SJSA1 (cell line): ENCODE data around the gene GPRC5B. TPM values are rescaled to one million over a fixed set of nuclear protein-coding genes. Genes with fewer than 3 reads are reported as not detected.
A peak's percentile ranks its signal among the peaks of the same experiment; 100 is the strongest.

Source experiments
- DNase-seq, 2 experiments: peaks; one replicate each; pipeline ENCODE4 v3.0.0-alpha.2; 2015 to 2020; ENCODE audit warnings: low spot score in 2 of 2, low read depth in 1 of 2
- H3K27ac ChIP-seq: fragments of 250-450 bp; sonication (Bioruptor Pico); 2 replicates; pipeline ENCODE4 v1.5.1; 2020; ENCODE audit warnings: mild to moderate bottlenecking, moderate library complexity
- H3K27me3 ChIP-seq: fragments of 250-450 bp; sonication (Bioruptor Pico); replicated peaks from 2 replicates; pipeline ENCODE4 v1.5.1; 2020; ENCODE audit warnings: mild to moderate bottlenecking, moderate library complexity
- H3K36me3 ChIP-seq: fragments of 250-450 bp; sonication (Bioruptor Pico); 2 replicates; pipeline ENCODE4 v1.5.1; 2020; ENCODE audit warnings: mild to moderate bottlenecking
- H3K4me1 ChIP-seq: fragments of 250-450 bp; sonication (Bioruptor Pico); replicated peaks from 2 replicates; pipeline ENCODE4 v1.6.1; 2021; ENCODE audit warnings: mild to moderate bottlenecking
- H3K4me3 ChIP-seq: fragments of 250-450 bp; sonication (Bioruptor Pico); 2 replicates; pipeline ENCODE4 v1.5.1; 2020; ENCODE audit warnings: mild to moderate bottlenecking
- H3K9me3 ChIP-seq: fragments of 250-450 bp; sonication (Bioruptor Pico); replicated peaks from 2 replicates; pipeline ENCODE4 v1.5.1; 2020; ENCODE audit warnings: mild to moderate bottlenecking
- total RNA-seq: library from RNA; depleted of rRNA; stranded (reverse); fragments of >200 nt; shearing (Covaris generic); gene quantifications from 2 replicates; pipeline ENCODE4 v1.2.3, GENCODE V29; 2014

The GPRC5B gene
- total RNA-seq, 1 experiment from 2014 or later = 12.1 TPM

DNA sequence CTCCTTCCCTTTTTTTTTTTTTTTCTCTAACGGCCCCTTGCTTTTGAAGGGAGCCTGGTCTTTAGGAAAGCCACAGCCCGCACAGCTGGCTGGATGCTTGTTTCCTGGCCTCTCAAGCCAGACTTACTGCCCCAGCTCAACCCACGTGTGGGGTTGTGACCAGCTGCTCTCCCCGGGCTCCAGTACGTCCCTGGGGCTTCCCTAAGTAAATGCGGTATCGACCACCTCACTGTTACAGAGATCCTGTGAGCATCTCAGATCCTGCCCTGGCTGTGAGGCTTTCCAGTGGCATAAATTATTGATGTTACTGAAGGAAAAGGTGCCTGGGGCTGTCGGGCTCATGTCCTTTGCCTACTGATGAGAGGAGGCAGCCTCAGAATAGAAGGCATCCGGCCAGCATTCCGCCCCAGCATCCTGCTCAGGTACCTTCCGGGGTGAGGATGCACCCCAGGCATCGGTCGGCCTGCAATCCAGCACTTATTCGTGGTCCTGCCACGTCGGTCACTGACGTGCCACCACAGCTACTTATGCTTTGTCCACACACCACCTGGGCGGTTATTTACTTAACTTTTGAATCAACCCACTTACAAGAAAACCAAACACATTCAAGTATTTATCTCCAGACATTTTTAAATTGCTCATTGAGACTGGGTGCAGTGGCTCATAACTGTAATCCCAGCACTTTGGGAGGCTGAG, 9.6 kb downstream of the GPRC5B start:
- Histone ChIP-seq H3K27ac (no peak overlapping the region), H3K27me3 (no peaks in the 10 kb centered on the region), H3K4me3 (no peak overlapping the region), H3K36me3 (peaks cover 10% of the 10 kb centered on the region), H3K4me1 (no peaks in the 10 kb centered on the region), H3K9me3 (no peaks in the 10 kb centered on the region)
- no peak for DNase-seq

DNA sequence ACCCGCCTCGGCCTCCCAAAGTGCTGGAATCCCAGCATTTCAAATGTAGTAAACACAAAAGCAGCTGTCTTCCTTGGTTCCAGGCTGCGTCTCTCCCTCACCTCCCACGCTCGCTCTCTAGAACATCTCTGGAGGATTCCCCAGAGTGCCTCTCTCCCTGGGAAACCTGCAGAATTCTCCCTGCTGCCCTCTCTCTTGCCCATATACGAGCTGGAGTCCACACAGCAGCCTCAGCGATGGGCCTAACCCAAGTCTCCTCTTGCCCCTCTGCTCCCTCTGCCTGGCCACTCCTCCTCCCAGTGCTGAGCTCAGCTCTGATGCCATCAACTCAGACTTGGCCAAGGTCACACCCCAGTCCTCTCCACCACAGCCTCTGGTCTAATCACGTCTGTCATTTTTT, 10.6 kb downstream of the GPRC5B start:
- Histone ChIP-seq H3K4me3 (no peak overlapping the region), H3K36me3 (peaks cover 12% of the 10 kb centered on the region), H3K27me3 (no peaks in the 10 kb centered on the region), H3K9me3 (no peaks in the 10 kb centered on the region), H3K4me1 (no peaks in the 10 kb centered on the region), H3K27ac (no peak overlapping the region)
- DNase-seq = no peak

DNA sequence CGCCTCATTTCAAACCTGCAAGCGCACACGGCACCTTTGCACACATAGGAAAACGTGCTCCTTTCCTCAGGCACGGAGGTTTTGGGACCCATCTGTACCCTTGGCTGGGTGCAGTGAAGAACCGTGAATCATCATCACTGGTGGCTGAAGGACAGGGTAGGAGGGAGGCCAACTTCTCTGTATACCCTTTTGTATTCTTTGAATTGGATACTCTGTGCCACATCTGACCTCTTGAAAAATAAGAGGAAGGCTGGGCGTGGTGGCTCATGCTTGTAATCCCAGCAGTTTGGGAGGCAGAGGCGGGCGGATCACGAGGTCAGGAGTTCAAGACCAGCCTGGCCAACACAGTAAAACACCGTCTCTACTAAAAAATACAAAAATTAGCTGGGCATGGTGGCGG, 11.7 kb downstream of the GPRC5B start:
- H3K27me3 ChIP-seq = no peaks in the 10 kb centered on the region
- no peak overlapping the region for H3K4me3 ChIP-seq

DNA sequence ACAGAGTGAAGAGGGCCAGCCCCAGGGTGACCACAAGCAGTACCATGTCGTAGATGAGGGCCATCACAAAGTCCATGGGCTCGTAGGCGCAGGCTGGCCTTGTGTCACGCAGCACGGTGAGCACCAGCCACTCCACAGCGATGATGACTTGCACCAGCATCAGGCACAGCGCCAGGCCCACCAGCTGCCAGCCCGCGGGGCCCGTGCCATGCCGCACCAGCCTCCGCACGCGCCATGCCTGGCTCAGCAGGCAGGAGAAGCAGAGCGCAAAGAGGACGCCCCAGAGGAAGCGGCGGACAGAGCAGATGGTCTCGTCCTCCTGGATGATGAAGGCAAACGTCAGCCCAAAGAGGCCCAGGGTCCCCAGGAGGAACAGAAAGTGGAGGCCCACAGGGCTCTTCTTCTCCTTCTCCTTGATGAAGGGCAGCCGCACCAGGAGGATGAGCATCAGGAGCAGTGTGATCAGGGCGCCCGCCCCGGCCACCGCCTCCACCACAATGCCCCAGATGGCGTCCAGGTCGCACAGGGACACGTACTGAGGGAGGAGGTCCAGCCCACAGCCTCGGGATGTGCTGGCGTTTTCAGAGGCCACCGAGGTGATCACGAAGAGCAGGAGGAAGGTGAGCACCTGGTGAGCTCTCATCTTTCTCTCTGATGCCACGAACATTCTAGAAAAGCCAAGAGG, 12.3 kb downstream of the GPRC5B start:
- Histone ChIP-seq H3K36me3 (peaks cover 17% of the 10 kb centered on the region), H3K27ac (no peak overlapping the region), H3K27me3 (no peaks in the 10 kb centered on the region), H3K4me3 (no peak overlapping the region), H3K4me1 (no peaks in the 10 kb centered on the region), H3K9me3 (no peaks in the 10 kb centered on the region)
- DNase-seq = no peak

More for the DNA sequence above, 11.7 kb downstream of the GPRC5B start:
- Histone ChIP-seq H3K36me3 (peaks cover 12% of the 10 kb centered on the region), H3K4me1 (no peaks in the 10 kb centered on the region), H3K9me3 (no peaks in the 10 kb centered on the region), H3K27ac (no peak overlapping the region)
- no peak for DNase-seq

DNA sequence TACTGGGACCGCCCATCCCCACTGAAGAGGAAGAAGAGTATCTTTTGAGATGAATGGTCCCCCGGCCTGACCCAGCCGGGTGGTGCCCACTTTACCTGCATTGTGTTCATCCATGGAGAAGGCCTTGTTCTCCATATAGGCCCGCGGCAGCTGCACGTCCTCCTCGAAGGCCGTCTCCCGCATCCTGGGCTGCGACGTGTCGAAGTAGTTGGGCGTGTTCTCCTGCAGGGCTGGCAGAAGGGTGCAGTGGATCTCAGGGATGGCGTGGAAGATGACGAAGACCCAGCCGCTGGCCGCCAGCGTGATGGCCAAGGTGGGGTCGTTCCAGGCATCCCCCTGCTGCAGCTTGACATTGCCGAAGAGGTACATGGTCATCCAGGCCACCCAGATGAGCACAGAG, 12.9 kb downstream of the GPRC5B start:
- H3K4me1 ChIP-seq = no peaks in the 10 kb centered on the region
- H3K4me3 ChIP-seq = no peak overlapping the region
- no peaks in the 10 kb centered on the region for H3K9me3 ChIP-seq
- DNase-seq = no peak
- H3K27me3 ChIP-seq = no peaks in the 10 kb centered on the region
- H3K36me3 ChIP-seq = peaks cover 18% of the 10 kb centered on the region
- H3K27ac ChIP-seq = no peak overlapping the region

DNA sequence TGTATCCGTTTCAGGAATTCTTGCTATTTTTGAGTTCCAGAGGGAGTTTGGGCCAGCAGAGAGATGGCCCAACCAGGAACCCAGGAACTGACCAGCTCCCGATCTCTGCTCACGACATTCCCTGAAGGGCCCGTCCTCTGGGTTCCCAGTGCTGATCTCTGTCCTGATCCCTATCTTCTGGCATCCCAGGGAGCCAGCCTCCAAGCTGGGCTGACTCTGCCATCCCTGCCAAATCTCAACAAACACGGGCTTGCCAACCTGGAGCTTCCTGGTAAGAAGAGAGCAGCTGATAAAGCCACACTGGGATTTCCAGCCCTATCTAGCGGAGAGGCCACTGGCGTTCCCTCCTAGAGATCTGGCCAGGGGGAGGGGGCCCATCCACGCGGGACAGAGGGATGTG, 16.2 kb downstream of the GPRC5B start:
- no peak for DNase-seq
- no peak overlapping the region for H3K4me3 ChIP-seq
- peaks cover 21% of the 10 kb centered on the region for H3K36me3 ChIP-seq
- H3K4me1 ChIP-seq = no peaks in the 10 kb centered on the region
- no peaks in the 10 kb centered on the region for H3K27me3 ChIP-seq
- no peak overlapping the region for H3K27ac ChIP-seq
- H3K9me3 ChIP-seq = no peaks in the 10 kb centered on the region

DNA sequence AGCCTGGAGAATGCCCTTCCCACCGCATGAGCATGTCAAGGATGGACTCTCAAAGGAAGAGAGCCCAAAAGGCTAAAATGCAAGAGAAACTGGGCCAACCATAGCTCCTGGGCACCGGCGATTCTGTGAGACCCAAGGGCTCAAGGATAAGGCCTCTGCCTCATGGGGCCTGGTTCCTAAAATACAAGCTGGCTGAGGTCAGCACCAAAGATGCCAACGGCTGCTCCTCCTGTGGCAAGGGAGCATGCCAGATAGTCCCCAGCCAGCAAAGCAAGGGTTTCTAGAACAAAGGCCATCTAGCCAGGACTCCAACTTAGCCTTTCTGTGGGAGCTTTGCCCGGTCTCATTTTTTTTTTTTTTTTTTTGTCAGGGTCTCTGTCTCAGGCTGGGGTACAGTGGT, 20.1 kb downstream of the GPRC5B start:
- H3K27me3 ChIP-seq = no peaks in the 10 kb centered on the region
- peaks cover 15% of the 10 kb centered on the region for H3K36me3 ChIP-seq
- H3K4me3 ChIP-seq = no peak overlapping the region
- H3K27ac ChIP-seq = no peak overlapping the region
- H3K9me3 ChIP-seq = no peaks in the 10 kb centered on the region
- DNase-seq = no peak
- H3K4me1 ChIP-seq = peaks cover 16% of the 10 kb centered on the region

DNA sequence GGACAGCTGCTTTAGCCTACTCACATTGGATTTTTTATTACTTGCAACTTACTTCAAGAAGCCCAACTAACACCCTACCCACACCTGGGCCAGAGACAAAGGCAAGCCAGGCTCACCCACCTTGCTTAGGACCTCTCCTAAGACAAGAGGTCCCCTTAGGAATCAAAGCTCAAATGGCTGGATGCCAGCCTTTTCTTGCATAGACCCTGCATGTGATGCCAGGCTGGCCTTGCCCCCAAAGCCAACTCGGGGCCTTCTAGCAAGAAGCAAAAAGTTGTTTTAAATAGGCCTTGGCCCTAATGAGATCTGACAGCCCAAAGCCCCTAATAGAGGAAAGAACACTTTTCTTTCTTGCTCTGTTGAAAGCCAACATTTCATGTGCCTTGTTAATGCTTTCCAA, 20.7 kb downstream of the GPRC5B start:
- Histone ChIP-seq H3K4me1 (peaks cover 16% of the 10 kb centered on the region), H3K27ac (no peak overlapping the region), H3K36me3 (peaks cover 20% of the 10 kb centered on the region), H3K9me3 (no peaks in the 10 kb centered on the region), H3K4me3 (no peak overlapping the region), H3K27me3 (no peaks in the 10 kb centered on the region)
- DNase-seq = no peak

DNA sequence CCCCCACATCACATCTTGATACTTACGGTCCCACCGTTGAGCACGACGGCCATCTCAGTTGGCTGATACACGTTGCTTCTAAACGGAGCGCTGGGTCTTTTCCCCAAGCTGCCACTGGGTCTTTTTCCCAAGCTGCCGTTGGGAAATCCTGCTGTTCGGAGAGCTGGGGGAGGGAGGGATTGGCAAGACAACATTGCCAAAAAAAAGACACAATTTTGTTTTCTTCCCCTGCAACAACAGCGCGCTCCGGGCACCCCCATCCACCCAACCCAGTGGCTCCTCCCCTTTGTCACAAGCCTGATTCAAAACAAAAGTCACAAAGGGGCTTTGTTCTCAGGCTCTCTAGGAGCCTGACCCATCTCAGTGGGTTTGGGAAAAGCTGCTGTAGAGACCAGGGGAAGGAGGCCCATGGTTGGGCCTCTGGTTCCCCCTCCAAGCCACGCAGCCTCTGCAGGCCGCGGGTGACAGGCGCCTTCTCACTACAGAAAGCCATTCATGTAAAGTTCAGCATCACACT, 22.8 kb downstream of the GPRC5B start:
- no peak overlapping the region for H3K27ac ChIP-seq
- no peak overlapping the region for H3K4me3 ChIP-seq
- H3K9me3 ChIP-seq = no peaks in the 10 kb centered on the region
- peaks cover 16% of the 10 kb centered on the region for H3K4me1 ChIP-seq
- H3K36me3 ChIP-seq = peaks cover 14% of the 10 kb centered on the region
- H3K27me3 ChIP-seq = no peaks in the 10 kb centered on the region
- DNase-seq = no peak

DNA sequence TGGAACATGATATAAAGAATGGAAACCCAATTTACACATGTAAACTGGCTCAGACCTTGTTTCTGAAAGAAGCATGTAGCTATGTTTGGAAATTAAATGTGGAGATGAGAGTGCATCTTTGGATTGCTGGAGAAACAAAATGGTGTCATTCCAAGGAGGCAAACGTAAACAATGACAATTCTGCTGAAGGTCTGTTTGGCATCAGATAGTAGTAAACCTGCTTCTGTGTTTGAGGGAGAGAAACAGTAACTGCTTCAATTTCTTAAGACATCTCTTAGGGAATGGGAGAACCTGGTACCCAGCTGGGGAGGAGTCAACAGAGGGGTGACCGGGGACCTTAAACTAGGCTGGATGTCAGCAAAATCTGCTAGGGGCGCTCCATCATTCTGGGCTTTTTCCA, 23.5 kb downstream of the GPRC5B start:
- H3K36me3 ChIP-seq = peaks cover 17% of the 10 kb centered on the region
- H3K27me3 ChIP-seq = no peaks in the 10 kb centered on the region
- H3K27ac ChIP-seq = 0 out of 2 replicates have a peak overlapping the region, but pooled peaks have one; percentile 65
- no peaks in the 10 kb centered on the region for H3K9me3 ChIP-seq
- H3K4me3 ChIP-seq = no peak overlapping the region
- peaks cover 16% of the 10 kb centered on the region for H3K4me1 ChIP-seq
- DNase-seq = no peak

DNA sequence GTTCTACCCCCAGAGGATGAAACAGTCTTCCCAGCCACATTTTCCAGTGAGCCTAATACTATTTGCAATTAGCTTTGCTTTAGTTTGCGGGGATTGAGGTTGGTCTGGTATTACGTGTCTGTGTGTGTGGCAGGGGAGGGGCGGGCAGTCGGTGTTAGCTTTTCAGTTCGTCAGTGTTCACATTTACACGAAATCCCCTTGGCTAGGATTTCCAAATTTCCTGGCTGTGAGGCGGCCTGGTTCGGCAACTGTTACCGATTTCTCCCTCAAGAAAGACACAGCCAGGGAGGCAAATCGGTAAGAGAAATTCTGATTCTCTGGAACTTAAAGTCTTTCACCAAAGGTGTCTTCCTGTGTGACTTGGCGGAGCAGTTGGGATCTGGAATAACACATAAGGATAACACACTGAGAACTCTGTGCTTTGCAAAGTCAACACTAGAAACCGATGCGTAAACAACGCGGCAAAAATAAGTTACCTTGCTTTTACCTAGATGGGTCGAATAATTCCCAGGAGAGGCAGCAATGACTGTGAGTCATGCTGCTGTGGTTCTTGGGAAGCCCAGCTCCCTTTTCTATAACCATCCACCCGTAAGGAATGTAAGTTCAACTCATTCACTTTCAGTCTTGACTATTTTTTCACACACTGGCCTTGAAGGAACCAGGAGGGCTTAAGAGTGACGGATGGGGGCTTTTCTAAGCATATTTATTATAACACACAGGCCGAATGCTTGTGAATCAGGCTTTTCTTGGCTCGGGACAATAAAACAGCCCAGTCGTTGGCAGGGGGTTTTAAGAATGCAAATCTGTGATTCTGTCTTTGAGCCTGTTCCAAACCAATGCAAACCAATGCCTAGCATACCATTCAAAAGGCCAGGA, 24.2 kb downstream of the GPRC5B start:
- no peaks in the 10 kb centered on the region for H3K27me3 ChIP-seq
- peaks cover 17% of the 10 kb centered on the region for H3K36me3 ChIP-seq
- DNase-seq = peak in 1 of 2 experiments; percentile 67
- H3K4me3 ChIP-seq = no peak overlapping the region
- peaks cover 16% of the 10 kb centered on the region for H3K4me1 ChIP-seq
- peak overlapping the region; percentile 65 for H3K27ac ChIP-seq
- no peaks in the 10 kb centered on the region for H3K9me3 ChIP-seq

DNA sequence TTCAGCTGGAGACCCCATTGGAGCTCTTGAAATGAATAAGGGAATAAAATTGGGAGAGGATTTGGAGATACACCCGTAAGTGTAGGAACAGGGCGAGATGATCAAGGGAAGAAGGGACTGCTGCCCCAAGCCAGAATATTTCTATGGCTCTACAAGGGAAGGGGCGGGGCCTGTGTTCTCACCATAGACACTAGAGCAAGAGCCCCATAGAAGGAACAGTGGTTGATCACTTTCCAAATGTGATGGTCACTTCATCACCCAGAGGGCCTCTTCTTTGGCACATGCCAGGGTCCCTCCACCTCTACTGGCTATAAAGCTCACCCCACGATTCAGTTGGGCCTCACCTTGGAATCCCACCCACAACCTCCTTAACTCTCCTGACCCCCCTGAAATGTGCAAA, 25.0 kb downstream of the GPRC5B start:
- peaks cover 17% of the 10 kb centered on the region for H3K36me3 ChIP-seq
- H3K27ac ChIP-seq = no peak overlapping the region
- no peak overlapping the region for H3K4me3 ChIP-seq
- H3K4me1 ChIP-seq = peaks cover 16% of the 10 kb centered on the region
- DNase-seq = no peak
- no peaks in the 10 kb centered on the region for H3K27me3 ChIP-seq
- no peaks in the 10 kb centered on the region for H3K9me3 ChIP-seq

DNA sequence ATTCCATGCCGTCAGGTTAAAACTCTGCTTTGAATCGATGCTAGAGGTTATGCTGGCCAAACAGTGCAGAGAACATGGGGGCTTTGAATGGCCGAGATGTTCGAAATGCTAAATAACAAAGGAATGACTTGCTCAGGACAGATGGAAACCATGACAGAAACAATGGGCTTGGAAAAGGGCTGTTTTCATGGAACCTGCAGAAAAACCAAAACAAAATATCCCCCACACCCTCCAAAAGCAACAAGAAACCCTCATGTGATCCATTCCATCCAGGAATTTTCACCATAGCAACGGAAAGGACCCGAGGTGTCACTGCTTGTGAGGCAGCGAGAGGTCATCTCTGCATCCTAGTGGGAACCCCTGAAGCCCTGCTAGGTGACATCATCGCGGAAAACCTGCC, 25.5 kb downstream of the GPRC5B start:
- Histone ChIP-seq H3K27me3 (no peaks in the 10 kb centered on the region), H3K27ac (no peak overlapping the region)

More for the DNA sequence above, 25.5 kb downstream of the GPRC5B start:
- DNase-seq = no peak
- H3K4me3 ChIP-seq = no peak overlapping the region
- no peaks in the 10 kb centered on the region for H3K9me3 ChIP-seq
- H3K36me3 ChIP-seq = peaks cover 17% of the 10 kb centered on the region
- H3K4me1 ChIP-seq = peaks cover 16% of the 10 kb centered on the region
